Immature natural killer cell (primary cell): ENCODE data around the gene ACTR10. TPM values are rescaled to one million over a fixed set of nuclear protein-coding genes. Genes with fewer than 3 reads are reported as not detected.
A peak's percentile ranks its signal among the peaks of the same experiment; 100 is the strongest.

ENCODE experiments used
- DNase-seq, 3 donors: peaks; one replicate each; pipeline ENCODE4 v3.0.0; 2022; ENCODE audit warnings: mixed read lengths in 1 of 3
- H3K27ac Mint-ChIP-seq, 6 donors: one replicate each; pipeline ENCODE4 v1.8.0; 2020; ENCODE audit warnings: mixed read lengths in 6 of 6, mild to moderate bottlenecking in 5 of 6, inconsistent platforms in 4 of 6, moderate library complexity in 3 of 6
- H3K27me3 Mint-ChIP-seq, 3 donors: one replicate each; pipeline ENCODE4 v1.8.0; 2020 to 2021; ENCODE audit warnings: low read depth in 3 of 3, mild to moderate bottlenecking in 3 of 3, mixed read lengths in 3 of 3, moderate library complexity in 3 of 3, inconsistent platforms in 1 of 3
- H3K36me3 Mint-ChIP-seq, 3 donors: one replicate each; pipeline ENCODE4 v1.8.0; 2020; ENCODE audit warnings: mixed read lengths in 3 of 3, inconsistent platforms in 2 of 3, mild to moderate bottlenecking in 2 of 3
- H3K4me1 Mint-ChIP-seq, 2 donors: one replicate each; pipeline ENCODE4 v1.8.0; 2020; ENCODE audit warnings: inconsistent platforms in 2 of 2, mild to moderate bottlenecking in 2 of 2, mixed read lengths in 2 of 2, moderate library complexity in 1 of 2
- H3K4me3 Mint-ChIP-seq, 5 donors: one replicate each; pipeline ENCODE4 v1.8.0; 2020; ENCODE audit warnings: mild to moderate bottlenecking in 5 of 5, mixed read lengths in 5 of 5, inconsistent platforms in 3 of 5, moderate library complexity in 3 of 5
- H3K9me3 Mint-ChIP-seq, 6 donors: one replicate each; pipeline ENCODE4 v1.8.0; 2020; ENCODE audit warnings: mild to moderate bottlenecking in 6 of 6, mixed read lengths in 6 of 6, inconsistent platforms in 4 of 6, moderate library complexity in 3 of 6
- polyA plus RNA-seq, 3 donors: library from polyadenylated mRNA; unstranded; fragments of 300-500 nt; fragmentation: Illumina TruSeq; gene quantifications; one replicate each; pipeline ENCODE4 v1.2.3, GENCODE V29; 2021

The ACTR10 gene
- 100 to 1,000 TPM in 2 of 3 donors, 10 to 100 TPM in 1; 81.7 to 137 (median 111) TPM for polyA plus RNA-seq

- DNase-seq: peak; percentile 85 to 87 (median 87)
- Mint-ChIP-seq H3K27me3 (peaks cover 0 to 12% (median 4%) of the 10 kb centered on the region in 3 donors), H3K36me3 (peaks cover 0 to 10% (median 0%) of the 10 kb centered on the region in 3 donors), H3K4me3 (peak within 1 kb of the TSS; percentile 94 to 96 (median 95)), H3K27ac (peak within 1 kb of the TSS; percentile 87 to 98 (median 98)), H3K9me3 (no peaks in the 10 kb centered on the region), H3K4me1 (peaks cover 47 to 52% of the 10 kb centered on the region in 2 donors)
Observed at GRCh38 chr14:58199726-58200479, at the start of gene ACTR10. TSS of gene ACTR10 (plus strand) at chr14:58200149. CDS start at chr14:58200218, 69 bp downstream.

GRCh38 chr14:58150243-58150805 is 49.6 kb upstream of the ACTR10 start:
- peak overlapping the region in 2 of 5 donors; percentile 12 to 78 for H3K4me3 Mint-ChIP-seq

GRCh38 chr14:58151133-58152013 is 48.6 kb upstream of the ACTR10 start:
- peak overlapping the region; percentile 69 to 82 (median 78) for H3K4me3 Mint-ChIP-seq
- no peaks in the 10 kb centered on the region for H3K36me3 Mint-ChIP-seq
- H3K4me1 Mint-ChIP-seq: peaks cover 11 to 23% of the 10 kb centered on the region in 2 donors
- peak in 2 of 3 donors; percentile 1 to 12 for DNase-seq
- no peak overlapping the region for H3K27ac Mint-ChIP-seq
- H3K27me3 Mint-ChIP-seq: peaks cover 5 to 26% (median 11%) of the 10 kb centered on the region in 3 donors
- no peaks in the 10 kb centered on the region for H3K9me3 Mint-ChIP-seq

More at GRCh38 chr14:58150243-58150805, 49.6 kb upstream of the ACTR10 start:
- no peak for DNase-seq
- H3K27ac Mint-ChIP-seq: no peak overlapping the region
- H3K9me3 Mint-ChIP-seq: no peaks in the 10 kb centered on the region
- no peaks in the 10 kb centered on the region for H3K36me3 Mint-ChIP-seq
- H3K27me3 Mint-ChIP-seq: peaks cover 5 to 21% (median 11%) of the 10 kb centered on the region in 3 donors
- peaks cover 11 to 23% of the 10 kb centered on the region in 2 donors for H3K4me1 Mint-ChIP-seq

- Mint-ChIP-seq H3K9me3 (no peaks in the 10 kb centered on the region), H3K4me1 (peaks cover 11 to 23% of the 10 kb centered on the region in 2 donors), H3K27ac (no peak within 1 kb of the TSS)
Observed at GRCh38 chr14:58152014-58152857, 47.7 kb upstream of the ACTR10 start, which contains the start of gene ARMH4. TSS of gene ARMH4 (minus strand) at chr14:58152213. CDS start at chr14:58139358, 12,855 bp downstream.

GRCh38 chr14:58160561-58160960 is 39.4 kb upstream of the ACTR10 start:
- H3K27ac Mint-ChIP-seq: no peak overlapping the region
- H3K9me3 Mint-ChIP-seq: no peaks in the 10 kb centered on the region
- H3K4me1 Mint-ChIP-seq: no peaks in the 10 kb centered on the region
- H3K27me3 Mint-ChIP-seq: peaks cover 2 to 4% (median 3%) of the 10 kb centered on the region in 3 donors
- DNase-seq: no peak
- no peaks in the 10 kb centered on the region for H3K36me3 Mint-ChIP-seq
- no peak overlapping the region for H3K4me3 Mint-ChIP-seq

More at GRCh38 chr14:58152014-58152857, 47.7 kb upstream of the ACTR10 start, which contains the start of gene ARMH4:
- Mint-ChIP-seq H3K4me3 (peak within 1 kb of the TSS; percentile 71 to 82 (median 79)), H3K36me3 (no peaks in the 10 kb centered on the region), H3K27me3 (peaks cover 5 to 25% (median 11%) of the 10 kb centered on the region in 3 donors)
- peak; percentile 46 to 57 (median 52) for DNase-seq

- peak; percentile 38 to 50 (median 38) for DNase-seq
- Mint-ChIP-seq H3K4me1 (peaks cover 0 to 2% of the 10 kb centered on the region in 2 donors), H3K27me3 (peaks cover 0 to 6% (median 6%) of the 10 kb centered on the region in 3 donors), H3K9me3 (no peaks in the 10 kb centered on the region), H3K27ac (peak overlapping the region in 1 of 6 donors; percentile 8), H3K36me3 (no peaks in the 10 kb centered on the region), H3K4me3 (no peak overlapping the region)
Observed at GRCh38 chr14:58166005-58166983, 33.7 kb upstream of the ACTR10 start.

GRCh38 chr14:58167057-58167456 is 32.9 kb upstream of the ACTR10 start:
- Mint-ChIP-seq H3K9me3 (no peaks in the 10 kb centered on the region), H3K27ac (no peak overlapping the region), H3K4me1 (peaks cover 0 to 2% of the 10 kb centered on the region in 2 donors), H3K4me3 (no peak overlapping the region), H3K27me3 (peaks cover 0 to 6% (median 6%) of the 10 kb centered on the region in 3 donors), H3K36me3 (no peaks in the 10 kb centered on the region)
- DNase-seq: no peak

GRCh38 chr14:58167891-58168290 is 32.1 kb upstream of the ACTR10 start:
- peaks cover 0 to 2% of the 10 kb centered on the region in 2 donors for H3K4me1 Mint-ChIP-seq
- H3K4me3 Mint-ChIP-seq: no peak overlapping the region
- H3K9me3 Mint-ChIP-seq: no peaks in the 10 kb centered on the region
- DNase-seq: no peak
- no peaks in the 10 kb centered on the region for H3K36me3 Mint-ChIP-seq
- H3K27me3 Mint-ChIP-seq: peaks cover 0 to 8% (median 6%) of the 10 kb centered on the region in 3 donors
- H3K27ac Mint-ChIP-seq: no peak overlapping the region

- H3K4me3 Mint-ChIP-seq: no peak overlapping the region
- no peak overlapping the region for H3K27ac Mint-ChIP-seq
- peak in 2 of 3 donors; percentile 12 to 17 for DNase-seq
- H3K9me3 Mint-ChIP-seq: no peaks in the 10 kb centered on the region
- H3K27me3 Mint-ChIP-seq: peaks cover 3 to 17% (median 9%) of the 10 kb centered on the region in 3 donors
- H3K4me1 Mint-ChIP-seq: peaks cover 0 to 2% of the 10 kb centered on the region in 2 donors
- H3K36me3 Mint-ChIP-seq: no peaks in the 10 kb centered on the region
Observed at GRCh38 chr14:58171090-58171489, 28.9 kb upstream of the ACTR10 start.

- Mint-ChIP-seq H3K27ac (no peak overlapping the region), H3K36me3 (no peaks in the 10 kb centered on the region), H3K9me3 (no peaks in the 10 kb centered on the region), H3K27me3 (peaks cover 4 to 12% (median 5%) of the 10 kb centered on the region in 3 donors), H3K4me1 (no peaks in the 10 kb centered on the region), H3K4me3 (no peak overlapping the region)
- DNase-seq: no peak
Observed at GRCh38 chr14:58177125-58177524, 22.8 kb upstream of the ACTR10 start.

- H3K36me3 Mint-ChIP-seq: peaks cover 0 to 4% (median 0%) of the 10 kb centered on the region in 3 donors
- H3K4me3 Mint-ChIP-seq: no peak overlapping the region
- H3K4me1 Mint-ChIP-seq: no peaks in the 10 kb centered on the region
- DNase-seq: no peak
- no peak overlapping the region for H3K27ac Mint-ChIP-seq
- peaks cover 1 to 14% (median 2%) of the 10 kb centered on the region in 3 donors for H3K27me3 Mint-ChIP-seq
- H3K9me3 Mint-ChIP-seq: no peaks in the 10 kb centered on the region
Observed at GRCh38 chr14:58189176-58189575, 10.8 kb upstream of the ACTR10 start.
